ENCODE data around the gene KLHL42. TPM values are rescaled to one million over a fixed set of nuclear protein-coding genes. Genes with fewer than 3 reads are reported as not detected.

KLHL42 gene
- total RNA-seq, 4 donors from 2014 or later: 16.5 to 30.4 (median 23.9) TPM

- Histone ChIP-seq H3K27me3 (no peaks in the 10 kb centered on the region), H3K36me3 (no peaks in the 10 kb centered on the region), H3K4me3 (no peak overlapping the region), H3K4me1 (peaks cover 0 to 18% (median 0%) of the 10 kb centered on the region in 4 donors), H3K9me3 (no peaks in the 10 kb centered on the region), H3K27ac (no peak overlapping the region)
- no peak for DNase-seq
- TF ChIP-seq CTCF (IDR thresholded peaks at IDR 0.05): no peak
- TF ChIP-seq POLR2A (IDR thresholded peaks at IDR 0.05): no peak
Measured at GRCh38 chr12:27782481-27782880, 2.4 kb downstream of the KLHL42 start.

- TF ChIP-seq CTCF (IDR thresholded peaks at IDR 0.05) (no peak), POLR2A (IDR thresholded peaks at IDR 0.05) (no peak)
- Histone ChIP-seq H3K4me3 (no peak overlapping the region), H3K36me3 (no peaks in the 10 kb centered on the region), H3K27me3 (no peaks in the 10 kb centered on the region), H3K9me3 (no peaks in the 10 kb centered on the region), H3K4me1 (peaks cover 0 to 15% (median 0%) of the 10 kb centered on the region in 4 donors), H3K27ac (no peak overlapping the region)
- DNase-seq: no peak
Measured at GRCh38 chr12:27785882-27786570, 6.0 kb downstream of the KLHL42 start.

- TF ChIP-seq CTCF (IDR thresholded peaks at IDR 0.05): no peak
- TF ChIP-seq POLR2A (IDR thresholded peaks at IDR 0.05): no peak
- Histone ChIP-seq H3K4me1 (peaks cover 0 to 6% (median 0%) of the 10 kb centered on the region in 4 donors), H3K36me3 (peaks cover 0 to 12% (median 0%) of the 10 kb centered on the region in 3 donors), H3K27ac (no peak overlapping the region), H3K9me3 (no peaks in the 10 kb centered on the region), H3K27me3 (no peaks in the 10 kb centered on the region), H3K4me3 (no peak overlapping the region)
- no peak for DNase-seq
Measured at GRCh38 chr12:27787559-27787958, 7.5 kb downstream of the KLHL42 start.

GRCh38 chr12:27790179-27790578 lies 10.1 kb downstream of the KLHL42 start:
- Histone ChIP-seq H3K36me3 (peaks cover 0 to 31% (median 0%) of the 10 kb centered on the region in 3 donors), H3K4me3 (no peak overlapping the region), H3K4me1 (no peaks in the 10 kb centered on the region), H3K27me3 (no peaks in the 10 kb centered on the region), H3K27ac (no peak overlapping the region), H3K9me3 (no peaks in the 10 kb centered on the region)
- no peak for TF ChIP-seq POLR2A (IDR thresholded peaks at IDR 0.05)
- TF ChIP-seq CTCF (IDR thresholded peaks at IDR 0.05): no peak
- DNase-seq: no peak

- no peak overlapping the region for H3K27ac ChIP-seq
- H3K9me3 ChIP-seq: no peaks in the 10 kb centered on the region
- H3K4me1 ChIP-seq: no peaks in the 10 kb centered on the region
- no peaks in the 10 kb centered on the region for H3K27me3 ChIP-seq
- H3K4me3 ChIP-seq: no peak overlapping the region
- no peak for DNase-seq
- H3K36me3 ChIP-seq: peaks cover 0 to 57% (median 0%) of the 10 kb centered on the region in 3 donors
- TF ChIP-seq CTCF (IDR thresholded peaks at IDR 0.05) (no peak), POLR2A (IDR thresholded peaks at IDR 0.05) (no peak)
Measured at GRCh38 chr12:27794818-27795584, 15.0 kb downstream of the KLHL42 start.

Data from Peyer's patch (tissue), 4 donors.